Colonic mucosa (tissue), 4 donors: ENCODE data around the gene TXNDC15. TPM values are rescaled to one million over a fixed set of nuclear protein-coding genes. Genes with fewer than 3 reads are reported as not detected.

Source experiments
- DNase-seq: peaks from one replicate; pipeline ENCODE4 v3.0.0-alpha.2; 2020
- H3K27ac ChIP-seq: fragments of 200-600 bp; one replicate; pipeline ENCODE4 v1.8.0; 2021
- H3K27me3 ChIP-seq: fragments of 200-600 bp; one replicate; pipeline ENCODE4 v1.8.0; 2021
- H3K36me3 ChIP-seq: fragments of 200-600 bp; one replicate; pipeline ENCODE4 v1.8.0; 2021
- H3K4me1 ChIP-seq: fragments of 200-600 bp; one replicate; pipeline ENCODE4 v1.8.0; 2021; ENCODE audit warnings: mild to moderate bottlenecking
- H3K4me3 ChIP-seq: fragments of 200-600 bp; one replicate; pipeline ENCODE4 v1.8.0; 2021
- H3K9ac ChIP-seq, 2 donors: one replicate each; pipeline ENCODE4 v1.7.0; 2013; ENCODE audit warnings: control low read depth in 2 of 2, low read depth in 2 of 2, low read length in 2 of 2
- H3K9me3 ChIP-seq: fragments of 200-600 bp; one replicate; pipeline ENCODE4 v1.8.0; 2021
- intact Hi-C: fragments of 100-400 bp; cut with DNase I; formaldehyde crosslinking; loops from one replicate; pipeline ENCODE4 v1.14.1; 2022
- total RNA-seq, 2 donors: library from RNA; stranded (reverse); fragmentation: NEBNext Ultra II Directional in 1 of 2; extraction: Animal tissue kit (Norgen Biotek cat#: 25700) in 1 of 2; gene quantifications; one replicate each; pipeline ENCODE4 v1.2.1, GENCODE V29; 2021
- TF ChIP-seq, protein P1 (sequence below): fragments of 200-600 bp; IDR thresholded peaks from one replicate; pipeline ENCODE4 v1.8.0; 2022; ENCODE audit warnings: antibody characterized with exemption, mild to moderate bottlenecking
- donor health status: healthy.
- donor health status: DM: no; HTN: no; CAD: no.
- donor health status: DM: no; HTN: no; CAD: no.

TXNDC15 gene
- total RNA-seq, 2 donors from 2014 or later, result 30.7 to 31.8 TPM

DNA sequence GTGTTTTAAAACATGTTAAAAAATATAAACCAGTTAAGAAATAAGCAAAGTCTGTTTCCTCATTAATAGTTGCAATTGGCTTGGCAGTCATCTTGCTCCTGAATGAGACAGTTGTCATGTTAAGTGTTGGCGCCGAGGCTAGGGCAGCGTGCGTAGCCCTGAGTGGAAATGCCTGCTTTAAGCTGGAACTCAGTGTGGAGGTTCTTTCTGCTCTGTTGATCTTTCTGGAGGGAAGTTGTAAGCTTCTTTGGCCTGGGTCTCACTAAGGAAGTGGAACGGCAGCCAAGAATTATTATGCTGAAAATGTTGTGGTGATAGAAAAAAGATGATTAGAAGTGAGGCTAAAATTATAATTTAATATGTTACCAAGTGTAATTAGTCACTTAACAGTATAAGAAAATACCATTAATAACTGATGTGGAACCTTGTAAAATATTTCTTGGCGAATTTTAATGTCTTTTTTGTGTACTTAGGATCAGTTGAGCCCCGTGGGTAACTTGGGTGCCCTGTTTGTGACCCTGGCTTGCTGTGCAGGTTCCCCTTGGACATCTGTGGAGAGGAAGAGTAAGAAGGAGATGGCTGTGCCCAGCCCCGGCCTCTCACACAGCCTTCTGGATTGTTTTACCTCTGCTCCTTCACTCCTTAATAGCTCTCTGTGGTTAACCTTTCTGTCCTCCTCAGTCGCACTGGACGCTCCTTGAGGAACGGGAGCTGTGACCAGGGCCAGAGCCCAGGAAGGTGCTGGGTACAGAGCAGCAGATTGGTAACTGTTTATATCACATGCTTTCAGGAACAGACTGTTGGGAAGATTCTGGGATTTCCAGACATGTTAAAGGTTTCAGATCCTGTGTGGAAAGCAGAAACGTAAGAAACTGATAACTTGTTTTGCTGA lies 61.8 kb downstream of the TXNDC15 start:
- no peak for DNase-seq

DNA sequence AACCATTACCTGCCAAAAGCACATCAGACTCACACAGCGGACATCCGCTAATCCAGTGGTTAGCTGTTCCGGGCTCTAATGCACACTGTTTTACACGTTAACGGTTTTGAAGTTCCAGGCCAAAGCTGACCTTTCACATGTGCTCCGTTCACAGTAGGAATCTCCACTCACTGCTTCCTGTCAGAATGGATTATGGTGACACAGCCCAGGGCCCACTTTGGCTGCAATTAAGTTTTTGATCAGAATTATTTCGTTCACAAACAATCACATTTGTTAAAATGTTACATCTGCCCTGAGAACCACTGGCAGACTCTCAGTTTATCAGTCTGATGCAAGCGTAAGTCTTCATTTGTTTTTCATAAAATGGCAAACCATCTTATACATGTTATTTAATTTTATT lies 63.4 kb downstream of the TXNDC15 start:
- Histone ChIP-seq H3K27me3 (no peaks in the 10 kb centered on the region), H3K9ac (no peak overlapping the region), H3K36me3 (no peaks in the 10 kb centered on the region), H3K4me1 (no peaks in the 10 kb centered on the region), H3K27ac (no peak overlapping the region), H3K4me3 (no peak overlapping the region), H3K9me3 (no peaks in the 10 kb centered on the region)
- TF ChIP-seq, protein P1, sequence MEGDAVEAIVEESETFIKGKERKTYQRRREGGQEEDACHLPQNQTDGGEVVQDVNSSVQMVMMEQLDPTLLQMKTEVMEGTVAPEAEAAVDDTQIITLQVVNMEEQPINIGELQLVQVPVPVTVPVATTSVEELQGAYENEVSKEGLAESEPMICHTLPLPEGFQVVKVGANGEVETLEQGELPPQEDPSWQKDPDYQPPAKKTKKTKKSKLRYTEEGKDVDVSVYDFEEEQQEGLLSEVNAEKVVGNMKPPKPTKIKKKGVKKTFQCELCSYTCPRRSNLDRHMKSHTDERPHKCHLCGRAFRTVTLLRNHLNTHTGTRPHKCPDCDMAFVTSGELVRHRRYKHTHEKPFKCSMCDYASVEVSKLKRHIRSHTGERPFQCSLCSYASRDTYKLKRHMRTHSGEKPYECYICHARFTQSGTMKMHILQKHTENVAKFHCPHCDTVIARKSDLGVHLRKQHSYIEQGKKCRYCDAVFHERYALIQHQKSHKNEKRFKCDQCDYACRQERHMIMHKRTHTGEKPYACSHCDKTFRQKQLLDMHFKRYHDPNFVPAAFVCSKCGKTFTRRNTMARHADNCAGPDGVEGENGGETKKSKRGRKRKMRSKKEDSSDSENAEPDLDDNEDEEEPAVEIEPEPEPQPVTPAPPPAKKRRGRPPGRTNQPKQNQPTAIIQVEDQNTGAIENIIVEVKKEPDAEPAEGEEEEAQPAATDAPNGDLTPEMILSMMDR, result no peak
- intact Hi-C loops, result no loop called here
- DNase-seq, result no peak

More for the DNA sequence above, 61.8 kb downstream of the TXNDC15 start:
- no peak overlapping the region for H3K27ac ChIP-seq
- H3K4me3 ChIP-seq, result no peak overlapping the region
- no peaks in the 10 kb centered on the region for H3K4me1 ChIP-seq
- no peaks in the 10 kb centered on the region for H3K36me3 ChIP-seq
- H3K9ac ChIP-seq, result no peak overlapping the region
- no peaks in the 10 kb centered on the region for H3K27me3 ChIP-seq
- intact Hi-C loops, result no loop called here
- H3K9me3 ChIP-seq, result no peaks in the 10 kb centered on the region
- TF ChIP-seq, protein P1, result no peak

DNA sequence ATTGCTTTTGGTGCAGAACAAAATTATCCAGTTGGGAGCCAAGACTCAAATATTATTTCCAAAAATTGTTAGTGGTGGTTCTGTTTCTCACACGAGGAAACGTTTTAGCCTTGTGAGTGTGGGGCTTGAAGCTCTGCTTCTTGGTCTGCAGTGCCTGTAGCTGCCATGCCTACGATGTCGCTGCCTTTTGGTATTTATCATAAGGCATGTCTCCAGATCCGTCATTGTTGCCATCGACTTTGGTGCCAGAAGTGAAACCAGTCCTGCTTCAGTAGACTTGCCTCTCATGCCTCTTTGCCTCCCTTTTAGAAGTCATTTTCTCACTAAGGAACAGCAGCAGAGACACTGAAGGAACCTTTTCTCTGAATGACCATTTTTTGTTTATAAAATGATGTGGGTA lies 63.9 kb downstream of the TXNDC15 start:
- DNase-seq, result no peak
- TF ChIP-seq, protein P1, result no peak
- intact Hi-C loops, result no loop called here
- H3K27me3 ChIP-seq, result no peaks in the 10 kb centered on the region
- H3K27ac ChIP-seq, result no peak overlapping the region
- H3K36me3 ChIP-seq, result no peaks in the 10 kb centered on the region
- no peak overlapping the region for H3K9ac ChIP-seq
- H3K4me1 ChIP-seq, result no peaks in the 10 kb centered on the region
- H3K9me3 ChIP-seq, result no peaks in the 10 kb centered on the region
- H3K4me3 ChIP-seq, result no peak overlapping the region

DNA sequence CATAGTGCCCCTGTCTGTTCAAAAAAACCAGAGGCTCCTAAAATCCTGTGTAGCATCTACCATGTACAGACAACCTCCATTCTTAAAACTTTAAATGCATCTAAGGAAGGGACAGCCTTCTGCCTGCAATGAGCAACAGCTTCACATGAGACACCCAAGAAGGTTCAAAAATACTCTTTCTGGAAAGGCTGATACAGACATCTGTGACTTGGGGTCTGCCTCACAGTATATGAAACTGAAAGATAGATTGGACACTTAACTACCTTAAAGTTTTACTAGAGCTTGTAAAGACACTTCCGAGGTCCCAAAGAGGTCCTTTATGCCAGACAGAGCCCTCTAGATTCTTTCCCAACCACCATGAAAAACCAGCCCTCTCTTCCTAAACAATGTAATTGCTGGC lies 65.3 kb downstream of the TXNDC15 start:
- intact Hi-C loops, result no loop called here
- TF ChIP-seq, protein P1, result no peak
- H3K9me3 ChIP-seq, result no peaks in the 10 kb centered on the region
- no peak for DNase-seq
- H3K36me3 ChIP-seq, result no peaks in the 10 kb centered on the region
- H3K9ac ChIP-seq, result no peak overlapping the region
- H3K4me3 ChIP-seq, result no peak overlapping the region
- no peak overlapping the region for H3K27ac ChIP-seq
- no peaks in the 10 kb centered on the region for H3K4me1 ChIP-seq
- H3K27me3 ChIP-seq, result no peaks in the 10 kb centered on the region

DNA sequence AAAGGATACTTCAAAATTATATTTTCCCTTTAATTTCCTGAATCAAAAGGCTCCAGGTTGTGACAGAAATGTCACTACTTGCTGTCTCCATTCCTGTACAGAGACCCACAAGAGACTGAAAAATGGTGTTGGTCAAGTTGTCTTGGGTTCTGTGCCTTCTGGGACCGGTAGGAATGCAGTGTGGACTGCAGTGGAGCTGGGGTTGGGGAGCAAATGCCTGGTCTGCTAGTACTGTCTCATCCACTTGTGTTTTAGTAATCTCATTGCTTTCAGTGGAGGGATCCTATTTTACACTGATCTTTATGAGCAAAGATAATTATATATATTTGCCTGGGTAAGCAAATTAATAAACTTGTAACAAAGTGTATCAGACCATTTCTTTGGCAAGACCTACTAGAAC lies 69.4 kb downstream of the TXNDC15 start:
- H3K9ac ChIP-seq, result no peak overlapping the region
- no peaks in the 10 kb centered on the region for H3K36me3 ChIP-seq
- TF ChIP-seq, protein P1, result no peak
- no peak overlapping the region for H3K4me3 ChIP-seq
- H3K4me1 ChIP-seq, result no peaks in the 10 kb centered on the region
- intact Hi-C loops, result no loop called here
- H3K27ac ChIP-seq, result no peak overlapping the region
- no peaks in the 10 kb centered on the region for H3K9me3 ChIP-seq
- no peaks in the 10 kb centered on the region for H3K27me3 ChIP-seq
- no peak for DNase-seq
